GM18526 (cell line): Measurements from ENCODE around the gene ABCD3.

ENCODE experiments used
- POLR2A ChIP-seq: IDR thresholded peaks from 3 replicates; pipeline ENCODE4 v1.6.1; 2011; ENCODE audit not compliant: insufficient read length; ENCODE audit errors: extremely low read depth

ABCD3 gene

DNA sequence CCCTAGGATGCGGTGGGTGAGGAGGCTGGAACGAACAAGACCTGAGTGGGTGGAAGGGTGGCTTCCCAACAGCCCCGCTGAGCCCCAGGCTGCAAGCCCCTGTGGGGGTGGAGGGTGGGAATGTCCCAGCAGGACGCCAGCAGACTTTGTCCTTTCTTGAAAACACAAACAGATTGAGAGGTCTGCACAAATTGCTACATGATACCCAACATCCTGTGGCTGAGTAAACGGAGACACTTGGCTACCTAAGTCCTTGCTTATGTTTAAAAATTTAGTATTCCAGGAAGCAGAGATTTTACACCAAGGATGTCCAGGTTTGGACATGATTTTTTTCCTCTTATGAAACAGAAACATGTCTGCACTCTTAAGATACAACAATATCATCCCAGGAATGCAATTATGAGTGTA lies 135.1 kb downstream of the ABCD3 start:
- no peak for TF ChIP-seq POLR2A

DNA sequence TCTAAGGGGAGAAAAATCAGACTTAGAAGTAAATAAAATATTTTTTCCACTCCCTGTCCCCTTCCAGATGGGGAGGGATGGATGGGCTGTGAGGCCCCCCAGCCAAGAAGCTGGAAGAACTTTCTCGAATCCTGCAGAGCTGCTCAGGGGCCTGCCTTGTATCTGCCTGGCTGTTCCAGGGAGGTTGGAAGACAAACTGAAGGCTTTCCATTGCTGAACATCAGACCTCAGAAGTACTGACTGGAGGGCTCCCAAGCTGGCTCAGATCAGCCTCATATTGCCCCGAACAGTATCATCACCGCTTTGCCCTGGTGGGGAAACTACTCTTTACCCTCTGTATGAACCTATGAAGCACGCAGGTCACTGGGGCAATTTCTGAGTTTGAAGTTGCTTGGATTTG lies 135.7 kb downstream of the ABCD3 start:
- TF ChIP-seq POLR2A = no peak

DNA sequence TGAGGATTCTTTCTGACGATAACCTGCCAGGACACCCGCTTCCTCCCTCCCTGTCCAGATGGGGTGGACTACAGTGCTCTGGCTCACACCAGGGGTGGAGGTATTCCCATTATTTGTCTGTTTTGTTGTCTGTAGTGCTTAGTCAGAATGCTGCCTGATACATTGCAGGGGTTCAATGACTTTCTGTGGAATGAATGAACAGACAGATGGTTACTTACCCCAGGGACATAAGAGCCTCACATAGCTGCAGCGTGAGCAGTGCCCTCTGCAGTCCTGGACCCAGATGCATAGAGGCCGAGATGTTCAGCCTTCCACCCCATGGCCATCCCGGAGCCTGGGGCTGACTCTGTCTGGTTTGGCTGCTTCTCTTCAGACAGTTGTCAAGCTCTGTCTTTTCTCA lies 136.4 kb downstream of the ABCD3 start:
- TF ChIP-seq POLR2A = no peak

DNA sequence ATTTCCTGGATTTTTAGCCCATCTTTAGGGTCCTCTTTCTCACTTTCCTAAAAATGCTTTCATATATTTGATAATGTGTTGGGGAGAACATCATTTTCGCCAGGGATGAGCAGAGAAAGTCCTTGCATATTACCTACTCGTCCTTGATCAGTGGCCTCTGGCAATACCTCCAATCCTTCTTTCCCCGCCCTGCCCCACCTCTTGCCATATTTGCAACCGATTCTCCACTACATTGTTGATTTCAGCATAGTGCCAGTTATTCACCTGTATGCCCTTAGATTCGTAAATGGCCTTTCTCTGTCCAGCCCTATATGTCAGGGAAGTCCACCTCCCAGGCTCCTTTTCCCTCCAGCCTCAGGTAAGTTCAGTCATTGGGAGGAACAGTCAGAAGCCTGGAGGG lies 136.9 kb downstream of the ABCD3 start:
- TF ChIP-seq POLR2A = no peak

DNA sequence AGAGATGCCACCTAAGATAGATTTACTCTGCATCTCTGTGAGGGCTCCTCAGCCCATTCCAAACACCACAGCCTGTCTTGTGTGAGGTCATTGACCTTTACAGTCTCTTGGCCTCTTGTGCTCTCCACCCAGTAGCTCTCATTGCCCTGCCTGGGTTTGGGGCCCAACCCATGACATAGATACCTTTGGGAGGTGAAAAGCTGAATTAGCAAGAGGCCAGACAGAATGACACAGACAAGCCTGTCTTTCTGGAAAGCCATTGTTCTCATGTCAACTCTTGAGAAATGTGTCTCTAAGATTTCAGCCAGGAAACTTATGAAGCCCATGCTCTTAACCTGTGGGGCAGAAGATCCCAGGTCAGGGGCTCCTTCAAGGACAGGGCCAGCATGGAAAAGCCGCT lies 141.7 kb downstream of the ABCD3 start:
- TF ChIP-seq POLR2A = no peak

DNA sequence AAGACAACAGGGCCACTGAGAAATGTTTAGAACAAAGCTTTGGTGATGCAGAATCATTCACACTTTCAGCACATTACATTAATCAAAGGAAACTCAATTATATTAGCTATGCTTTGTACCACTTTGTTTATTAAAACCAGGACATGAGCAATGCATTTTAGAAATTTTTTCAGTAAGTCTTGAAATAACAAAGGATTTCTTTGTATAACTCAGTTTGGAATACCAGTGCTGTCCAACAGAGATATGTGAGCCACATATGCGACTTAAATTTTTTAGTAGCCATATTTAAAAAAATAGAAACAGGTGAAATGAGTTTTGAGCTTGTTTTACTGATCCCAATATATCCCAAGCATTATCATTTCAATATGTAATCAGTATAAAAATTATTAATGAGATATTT lies 142.1 kb downstream of the ABCD3 start:
- no peak for TF ChIP-seq POLR2A

DNA sequence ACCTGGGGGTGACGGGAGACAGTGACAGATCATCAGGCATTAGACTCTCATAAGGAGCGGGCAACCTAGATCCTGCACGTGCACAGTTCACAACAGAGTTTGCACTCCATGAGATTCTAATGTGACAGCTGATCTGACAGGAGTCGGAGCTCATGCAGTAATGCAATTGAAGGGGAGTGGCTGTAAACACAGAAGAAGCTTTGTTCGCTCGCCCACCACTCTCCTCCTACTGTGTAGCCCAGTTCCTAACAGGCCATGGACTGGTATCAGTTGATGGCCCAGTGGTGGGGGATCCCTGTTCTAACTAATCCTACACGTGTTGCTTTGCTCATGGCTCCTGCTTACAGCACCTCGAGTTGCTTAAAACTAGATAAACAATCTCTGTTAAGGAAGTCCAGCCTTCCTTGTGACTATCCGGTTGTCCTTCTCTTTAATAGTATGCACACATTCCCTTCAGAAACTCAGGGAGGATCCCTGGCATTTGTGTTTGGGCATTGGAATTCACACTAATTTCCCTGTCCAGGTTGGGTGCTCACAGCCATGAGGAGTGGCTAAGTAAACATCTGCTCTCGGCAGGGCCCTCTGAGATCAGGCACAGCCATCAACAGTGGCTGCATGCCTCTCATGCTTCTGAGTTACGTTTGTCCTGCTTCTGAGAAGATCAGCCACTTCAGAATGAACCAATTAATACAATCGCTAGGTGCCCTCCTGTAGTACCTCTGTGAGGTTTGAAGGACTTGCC lies 144.5 kb downstream of the ABCD3 start:
- no peak for TF ChIP-seq POLR2A

DNA sequence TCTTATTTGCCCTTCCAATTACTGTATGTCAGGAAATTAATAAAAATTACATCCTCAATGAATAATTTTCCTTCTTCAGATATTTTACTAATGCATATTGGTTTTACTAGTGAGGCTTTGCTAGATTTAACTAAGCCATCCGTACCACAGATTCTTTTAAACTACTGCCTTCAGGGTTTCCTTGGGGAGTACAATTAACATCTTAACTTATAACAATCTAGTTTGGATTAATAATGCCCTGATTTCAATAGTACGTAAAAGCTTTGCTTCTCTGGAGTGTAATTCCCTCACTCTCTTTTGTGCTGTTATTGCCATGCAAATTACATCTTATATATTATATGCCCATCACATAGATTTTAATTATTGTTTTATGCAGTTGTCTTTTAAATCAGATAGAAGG lies 147.7 kb downstream of the ABCD3 start:
- TF ChIP-seq POLR2A = no peak
